Liver (tissue), 9 donors: ENCODE measurements around the gene ACSL3. TPM values are rescaled to one million over a fixed set of nuclear protein-coding genes. Genes with fewer than 3 reads are reported as not detected.

ENCODE experiments used
- DNase-seq: peaks from one replicate; pipeline ENCODE4 v3.0.0-alpha.2; 2017; ENCODE audit warnings: low spot score
- H3K27ac ChIP-seq, 2 donors: one replicate each; pipeline ENCODE4 v1.7.0; 2013; ENCODE audit warnings: inconsistent platforms in 2 of 2, low read length in 2 of 2, control low read depth in 1 of 2, low read depth in 1 of 2, mild to moderate bottlenecking in 1 of 2
- H3K27me3 ChIP-seq, 4 donors: one replicate each; pipeline versions ENCODE4 v1.6.1 to v1.7.0; 2013; ENCODE audit warnings: low read length in 3 of 4, inconsistent platforms in 1 of 4, mild to moderate bottlenecking in 1 of 4, moderate library complexity in 1 of 4; ENCODE audit not compliant: control insufficient read depth in 4 of 4, insufficient read depth in 4 of 4
- H3K36me3 ChIP-seq, 4 donors: one replicate each; pipeline versions ENCODE4 v1.6.1 to v1.7.0; 2013; ENCODE audit warnings: low read length in 3 of 4, mild to moderate bottlenecking in 3 of 4, low read depth in 1 of 4, moderate library complexity in 1 of 4; ENCODE audit not compliant: control insufficient read depth in 4 of 4, insufficient read depth in 3 of 4
- H3K4me1 ChIP-seq, 4 donors: one replicate each; pipeline versions ENCODE4 v1.6.1 to v1.7.0; 2013; ENCODE audit warnings: low read length in 3 of 4, mild to moderate bottlenecking in 3 of 4, moderate library complexity in 1 of 4; ENCODE audit not compliant: control insufficient read depth in 4 of 4, insufficient read depth in 4 of 4
- H3K4me3 ChIP-seq, 3 donors: one replicate each; pipeline versions ENCODE4 v1.6.1 to v1.7.0; 2013; ENCODE audit warnings: low read length in 3 of 3, control low read depth in 1 of 3, low read depth in 1 of 3, mild to moderate bottlenecking in 1 of 3
- H3K9ac ChIP-seq, 2 donors: one replicate each; pipeline ENCODE4 v1.7.0; 2013; ENCODE audit warnings: low read length in 2 of 2, mild to moderate bottlenecking in 2 of 2, moderate library complexity in 2 of 2, control low read depth in 1 of 2, low read depth in 1 of 2
- H3K9me3 ChIP-seq, 4 donors: one replicate each; pipeline versions ENCODE4 v1.6.1 to v1.7.0; 2013; ENCODE audit warnings: low read length in 3 of 4; ENCODE audit not compliant: control insufficient read depth in 4 of 4
- ATF3 ChIP-seq: IDR thresholded peaks from 2 replicates; pipeline ENCODE4 v1.6.1; 2016; ENCODE audit warnings: antibody characterized with exemption
- CTCF ChIP-seq: fragments of 150-350 bp; IDR thresholded peaks from 2 replicates; pipeline ENCODE4 v1.5.1; 2017; ENCODE audit warnings: improper control_type of control experiment, low read depth, low read length; ENCODE audit not compliant: missing input control
- EGR1 ChIP-seq, 2 donors: IDR thresholded peaks; 2 replicates each; pipeline ENCODE4 v1.6.1; 2016 to 2018; ENCODE audit warnings: antibody characterized with exemption in 2 of 2, low read depth in 2 of 2
- FOXA1 ChIP-seq: IDR thresholded peaks from 2 replicates; pipeline ENCODE4 v1.6.1; 2016; ENCODE audit warnings: antibody characterized with exemption
- FOXA2 ChIP-seq: IDR thresholded peaks from 2 replicates; pipeline ENCODE4 v1.6.1; 2016; ENCODE audit warnings: antibody characterized with exemption
- GABPA ChIP-seq, 2 donors: IDR thresholded peaks in 1 of 2; conservative IDR thresholded peaks in 1 of 2; 2 replicates each; pipeline ENCODE4 v1.6.1; 2016; ENCODE audit warnings: antibody characterized with exemption in 2 of 2, mild to moderate bottlenecking in 1 of 2, moderate library complexity in 1 of 2
- HNF4A ChIP-seq, 2 donors: conservative IDR thresholded peaks; 2 replicates each; pipeline ENCODE4 v1.6.1; 2016; ENCODE audit warnings: antibody characterized with exemption in 2 of 2, mild to moderate bottlenecking in 2 of 2
- HNF4G ChIP-seq: IDR thresholded peaks from 2 replicates; pipeline ENCODE4 v1.6.1; 2016; ENCODE audit warnings: antibody characterized with exemption
- JUND ChIP-seq, 2 donors: IDR thresholded peaks; 2 replicates each; pipeline ENCODE4 v1.6.1; 2016; ENCODE audit warnings: antibody characterized with exemption in 2 of 2
- MAX ChIP-seq: IDR thresholded peaks from 2 replicates; pipeline ENCODE4 v1.6.1; 2016; ENCODE audit warnings: antibody characterized with exemption
- NR2F2 ChIP-seq: IDR thresholded peaks from 2 replicates; pipeline ENCODE4 v1.6.1; 2016; ENCODE audit warnings: antibody characterized with exemption
- RAD21 ChIP-seq, 2 donors: IDR thresholded peaks; 2 replicates each; pipeline ENCODE4 v1.6.1; 2016; ENCODE audit warnings: antibody characterized with exemption in 2 of 2, mild to moderate bottlenecking in 2 of 2
- RXRA ChIP-seq, 2 donors: IDR thresholded peaks; 2 replicates each; pipeline ENCODE4 v1.6.1; 2017 to 2018; ENCODE audit warnings: antibody characterized with exemption in 2 of 2, mild to moderate bottlenecking in 1 of 2
- SP1 ChIP-seq: IDR thresholded peaks from 2 replicates; pipeline ENCODE4 v1.6.1; 2018; ENCODE audit warnings: antibody characterized with exemption, mild to moderate bottlenecking
- ZBTB33 ChIP-seq: IDR thresholded peaks from 2 replicates; pipeline ENCODE4 v1.6.1; 2016; ENCODE audit warnings: antibody characterized with exemption
- WGBS: extraction: QIAGEN DNeasy Blood & Tissue Kit; methylation state at CpG from one replicate; pipeline ENCODE4 v1.1.7; 2013; 5-methylcytosine and 5-hydroxymethylcytosine counted together
- polyA plus RNA-seq, 2 donors: library from polyadenylated mRNA; stranded (reverse) in 1 of 2; unstranded in 1 of 2; fragments of 200-250 nt in 1 of 2; fragments of >200 nt in 1 of 2; fragmentation: Nextera tagmentation in 1 of 2; extraction: Ambion mirVana in 1 of 2; gene quantifications; one replicate each; pipeline versions ENCODE4 v1.2.1 to v1.2.3, GENCODE V29; 2013 to 2015
- total RNA-seq, 2 donors: library from RNA; depleted of rRNA; stranded (reverse); fragments of >200 nt; gene quantifications; one replicate each; pipeline ENCODE4 v1.2.3, GENCODE V29; 2014
- donor health status: healthy.
- donor health status: healthy.
- donor health status: healthy.
- donor health status: healthy.
- donor health status: healthy.

ACSL3 gene
- total and polyA plus RNA-seq, 4 donors = 22.2 to 66.6 (median 43.3) TPM

- TF ChIP-seq ATF3 (no peak), FOXA1 (no peak), EGR1 (IDR thresholded peaks at IDR 0.05; ENCODE audit: low read depth in 2 of 2) (no peak), NR2F2 (no peak), MAX (no peak), ZBTB33 (no peak)
Measured at GRCh38 chr2:222884114-222884771, 23.4 kb downstream of the ACSL3 start (continued).

GRCh38 chr2:222884805-222885424 lies 24.1 kb downstream of the ACSL3 start:
- no peak for DNase-seq
- no peak overlapping the region for H3K27ac ChIP-seq
- no peak overlapping the region for H3K9ac ChIP-seq
- H3K4me1 ChIP-seq = peaks cover 4 to 23% (median 16%) of the 10 kb centered on the region in 4 donors
- H3K9me3 ChIP-seq = no peaks in the 10 kb centered on the region
- H3K27me3 ChIP-seq = no peaks in the 10 kb centered on the region
- TF ChIP-seq JUND (IDR thresholded peaks at IDR 0.05) (no peak), NR2F2 (no peak), GABPA (IDR thresholded peaks at IDR 0.05 in 1 of 2, conservative IDR thresholded peaks at IDR 0.05 in 1 of 2) (no peak), SP1 (no peak), RXRA (IDR thresholded peaks at IDR 0.05) (peak; percentile 14 to 15)
- no peaks in the 10 kb centered on the region for H3K36me3 ChIP-seq
- H3K4me3 ChIP-seq = no peak overlapping the region
- WGBS = 49% methylated on average over 5 of the region's 5 CpGs

- no peak overlapping the region for H3K4me3 ChIP-seq
- H3K9ac ChIP-seq = no peak overlapping the region
- TF ChIP-seq EGR1 (IDR thresholded peaks at IDR 0.05; ENCODE audit: low read depth in 2 of 2) (no peak), FOXA2 (no peak), HNF4G (no peak), CTCF (no peak), SP1 (no peak), RAD21 (IDR thresholded peaks at IDR 0.05) (no peak), MAX (no peak), FOXA1 (no peak), HNF4A (conservative IDR thresholded peaks at IDR 0.05) (no peak)
- H3K27ac ChIP-seq = no peak overlapping the region
- peaks cover 0 to 2% (median 0%) of the 10 kb centered on the region in 4 donors for H3K36me3 ChIP-seq
- no peaks in the 10 kb centered on the region for H3K27me3 ChIP-seq
- H3K9me3 ChIP-seq = no peaks in the 10 kb centered on the region
- DNase-seq = no peak
- 91% methylated on average over 1 of the region's 1 CpG for WGBS
- peaks cover 6 to 27% (median 16%) of the 10 kb centered on the region in 4 donors for H3K4me1 ChIP-seq
Measured at GRCh38 chr2:222887124-222887523, 26.3 kb downstream of the ACSL3 start.
